Urinary bladder (tissue), 4 donors: ENCODE measurements around the gene SLCO3A1. TPM values are rescaled to one million over a fixed set of nuclear protein-coding genes. Genes with fewer than 3 reads are reported as not detected.

ENCODE experiments used
- DNase-seq: peaks from one replicate; pipeline ENCODE4 v3.0.0-alpha.2; 2015; ENCODE audit errors: extremely low spot score
- H3K27ac ChIP-seq: one replicate; pipeline ENCODE4 v1.5.1; 2013; ENCODE audit warnings: low read depth, mild to moderate bottlenecking, moderate library complexity
- H3K36me3 ChIP-seq: one replicate; pipeline ENCODE4 v1.6.1; 2013; ENCODE audit warnings: mild to moderate bottlenecking, moderate library complexity; ENCODE audit not compliant: insufficient read depth
- H3K4me1 ChIP-seq: one replicate; pipeline ENCODE4 v1.6.1; 2013; ENCODE audit warnings: mild to moderate bottlenecking, moderate library complexity; ENCODE audit not compliant: insufficient read depth
- H3K4me3 ChIP-seq: one replicate; pipeline ENCODE4 v1.5.1; 2013; ENCODE audit warnings: low read depth, low read length
- WGBS: extraction: QIAGEN DNeasy Blood & Tissue Kit; methylation state at CpG from one replicate; pipeline ENCODE4 v1.1.7; 2013; 5-methylcytosine and 5-hydroxymethylcytosine counted together
- polyA plus RNA-seq: library from polyadenylated mRNA; stranded (reverse); fragments of 200-250 nt; gene quantifications from one replicate; pipeline ENCODE4 v1.2.3, GENCODE V29; 2013
- total RNA-seq: library from RNA; depleted of rRNA; stranded (reverse); fragments of >200 nt; gene quantifications from one replicate; pipeline ENCODE4 v1.2.3, GENCODE V29; 2014
- donor health status: healthy with polysubstance abuse.
- donor health status: healthy.

Gene SLCO3A1
- total and polyA plus RNA-seq, 2 donors: 4.4 to 12.8 TPM

- Histone ChIP-seq H3K4me3 (no peak overlapping the region), H3K27ac (no peak overlapping the region), H3K36me3 (no peaks in the 10 kb centered on the region), H3K4me1 (no peaks in the 10 kb centered on the region)
- WGBS: 75% methylated on average over 8 of the region's 8 CpGs
- DNase-seq: no peak
These were observed 223.0 kb downstream of the SLCO3A1 start for GRCh38 chr15:92076541-92076940.

DNA sequence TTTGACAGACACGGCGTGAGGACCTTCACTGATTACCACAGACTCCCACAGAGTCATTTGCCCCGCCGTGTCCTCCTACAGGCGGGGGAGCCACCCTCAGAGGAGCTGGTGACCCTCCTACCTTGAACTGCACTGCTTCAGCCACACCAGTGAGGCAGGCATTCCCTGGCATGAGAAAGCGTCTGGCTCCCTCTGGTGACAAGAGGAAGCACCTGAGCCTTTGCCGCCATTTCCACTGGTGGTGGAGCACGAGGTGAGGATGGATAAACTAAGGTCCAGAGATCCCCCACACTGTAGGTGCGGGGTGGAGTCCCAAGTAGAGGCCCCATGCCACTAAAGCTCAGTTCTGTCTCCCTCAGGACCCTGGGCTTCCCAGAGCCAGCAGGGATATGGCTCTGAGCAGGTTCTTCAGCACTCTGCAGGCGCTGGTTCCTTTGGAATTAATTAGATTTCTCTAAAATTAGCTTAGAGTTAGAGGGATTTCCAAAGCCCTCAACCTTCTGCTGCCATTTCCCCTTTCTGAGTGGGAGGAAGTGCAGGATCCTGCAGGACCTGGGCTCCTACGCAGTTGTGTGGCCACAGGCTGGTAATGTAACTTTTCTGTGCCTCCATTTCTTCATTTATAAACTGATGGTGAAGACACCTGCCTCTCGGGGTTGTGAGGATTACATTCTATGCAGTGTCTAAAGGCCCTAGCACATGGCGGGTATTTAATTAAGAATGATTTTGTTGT is 224.0 kb downstream of the SLCO3A1 start:
- Histone ChIP-seq H3K4me1 (no peaks in the 10 kb centered on the region), H3K36me3 (no peaks in the 10 kb centered on the region), H3K27ac (no peak overlapping the region), H3K4me3 (no peak overlapping the region)
- WGBS: 58% methylated on average over 13 of the region's 13 CpGs
- DNase-seq: no peak

- WGBS: 95% methylated on average over 6 of the region's 6 CpGs
- H3K4me1 ChIP-seq: no peaks in the 10 kb centered on the region
- no peak overlapping the region for H3K27ac ChIP-seq
- no peak overlapping the region for H3K4me3 ChIP-seq
- DNase-seq: no peak
- H3K36me3 ChIP-seq: no peaks in the 10 kb centered on the region
These were observed 224.8 kb downstream of the SLCO3A1 start for GRCh38 chr15:92078270-92078669.

GRCh38 chr15:92079047-92079446 is 225.5 kb downstream of the SLCO3A1 start:
- Histone ChIP-seq H3K4me3 (no peak overlapping the region), H3K36me3 (no peaks in the 10 kb centered on the region), H3K4me1 (no peaks in the 10 kb centered on the region), H3K27ac (no peak overlapping the region)
- DNase-seq: no peak
- WGBS: 84% methylated on average over 3 of the region's 3 CpGs

- Histone ChIP-seq H3K27ac (no peak overlapping the region), H3K4me3 (no peak overlapping the region), H3K36me3 (no peaks in the 10 kb centered on the region), H3K4me1 (no peaks in the 10 kb centered on the region)
- no peak for DNase-seq
- WGBS: 95% methylated on average over 10 of the region's 10 CpGs
These were observed 226.2 kb downstream of the SLCO3A1 start for GRCh38 chr15:92079647-92080255.

- 14% methylated on average over 10 of the region's 10 CpGs for WGBS
- Histone ChIP-seq H3K4me1 (no peaks in the 10 kb centered on the region), H3K27ac (no peak overlapping the region), H3K4me3 (no peak overlapping the region), H3K36me3 (no peaks in the 10 kb centered on the region)
- DNase-seq: peak; percentile 39
These were observed 228.7 kb downstream of the SLCO3A1 start for GRCh38 chr15:92082006-92082843.

GRCh38 chr15:92083190-92083589 is 229.7 kb downstream of the SLCO3A1 start:
- no peaks in the 10 kb centered on the region for H3K36me3 ChIP-seq
- H3K27ac ChIP-seq: no peak overlapping the region
- no peak overlapping the region for H3K4me3 ChIP-seq
- 79% methylated on average over 4 of the region's 4 CpGs for WGBS
- no peaks in the 10 kb centered on the region for H3K4me1 ChIP-seq
- DNase-seq: no peak

DNA sequence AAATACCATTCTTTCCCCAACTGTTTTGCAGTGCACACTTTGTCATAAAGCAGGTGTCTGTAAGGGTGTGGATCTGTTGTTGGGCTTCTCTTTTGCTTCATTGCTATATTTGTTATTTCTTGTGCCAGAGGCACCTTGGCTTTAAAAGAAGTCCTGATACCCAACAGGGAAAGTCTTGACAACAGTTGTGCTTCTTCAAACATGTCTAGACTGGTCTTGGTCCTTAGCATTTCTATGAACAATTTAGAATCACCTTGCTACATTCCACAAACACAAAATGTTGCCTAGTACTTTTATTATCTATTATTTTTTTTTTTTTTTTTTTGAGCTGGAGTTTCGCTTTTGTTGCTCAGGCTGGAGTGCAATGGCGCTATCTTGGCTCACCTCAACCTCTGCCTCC is 233.7 kb downstream of the SLCO3A1 start:
- no peaks in the 10 kb centered on the region for H3K4me1 ChIP-seq
- no peak overlapping the region for H3K4me3 ChIP-seq
- 98% methylated on average over 2 of the region's 2 CpGs for WGBS
- DNase-seq: no peak
- no peak overlapping the region for H3K27ac ChIP-seq
- H3K36me3 ChIP-seq: no peaks in the 10 kb centered on the region

GRCh38 chr15:92091155-92091734 is 237.7 kb downstream of the SLCO3A1 start:
- Histone ChIP-seq H3K4me1 (no peaks in the 10 kb centered on the region), H3K36me3 (no peaks in the 10 kb centered on the region), H3K27ac (no peak overlapping the region), H3K4me3 (no peak overlapping the region)
- DNase-seq: no peak
- WGBS: 72% methylated on average over 17 of the region's 17 CpGs

- 76% methylated on average over 10 of the region's 10 CpGs for WGBS
- H3K27ac ChIP-seq: no peak overlapping the region
- H3K36me3 ChIP-seq: no peaks in the 10 kb centered on the region
- no peak overlapping the region for H3K4me3 ChIP-seq
- DNase-seq: no peak
- no peaks in the 10 kb centered on the region for H3K4me1 ChIP-seq
These were observed 239.0 kb downstream of the SLCO3A1 start for GRCh38 chr15:92092289-92093105.

DNA sequence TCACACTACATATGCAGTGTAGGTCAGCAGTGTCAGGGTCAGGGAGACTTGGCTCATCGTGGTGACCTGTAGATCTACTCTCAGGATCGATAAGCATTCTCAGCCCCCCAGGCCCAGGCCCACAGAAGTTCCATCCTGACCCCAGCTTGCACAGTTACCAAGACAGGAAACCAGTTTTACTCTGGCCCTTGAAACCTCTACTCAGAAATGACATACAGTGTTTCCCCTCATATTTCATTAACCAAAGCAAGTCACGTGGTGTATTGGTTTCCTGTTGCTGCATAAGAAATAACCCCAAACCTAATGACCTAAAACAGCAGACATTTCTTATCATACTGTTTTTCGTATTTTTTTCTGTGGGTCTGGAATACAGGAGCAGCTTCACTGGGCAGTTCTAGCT is 242.2 kb downstream of the SLCO3A1 start:
- H3K4me3 ChIP-seq: no peak overlapping the region
- no peak for DNase-seq
- H3K36me3 ChIP-seq: no peaks in the 10 kb centered on the region
- H3K27ac ChIP-seq: no peak overlapping the region
- H3K4me1 ChIP-seq: no peaks in the 10 kb centered on the region
- 76% methylated on average over 4 of the region's 4 CpGs for WGBS

- DNase-seq: no peak
- 37% methylated on average over 17 of the region's 17 CpGs for WGBS
- Histone ChIP-seq H3K36me3 (no peaks in the 10 kb centered on the region), H3K4me3 (no peak overlapping the region), H3K4me1 (no peaks in the 10 kb centered on the region), H3K27ac (no peak overlapping the region)
These were observed 244.1 kb downstream of the SLCO3A1 start for GRCh38 chr15:92097474-92098178.
